Naive B cell (primary cell): ENCODE data around the gene CANT1. TPM values are rescaled to one million over a fixed set of nuclear protein-coding genes. Genes with fewer than 3 reads are reported as not detected.

Experiments
- ATAC-seq, 2 donors: fragments of 150-1000 bp; cut with Tn5 transposase; 2 replicates each; pipeline ENCODE4 v1.10.0; 2021; ENCODE audit warnings: low read depth in 2 of 2, mild to moderate bottlenecking in 2 of 2, moderate library complexity in 2 of 2
- DNase-seq: peaks from one replicate; pipeline ENCODE4 v3.0.0; 2022
- H3K27ac Mint-ChIP-seq, 6 donors: one replicate each; pipeline ENCODE4 v1.8.0; 2020 to 2022; ENCODE audit warnings: mild to moderate bottlenecking in 6 of 6, mixed read lengths in 6 of 6, moderate library complexity in 5 of 6, inconsistent platforms in 2 of 6
- H3K27me3 Mint-ChIP-seq, 3 donors: one replicate each; pipeline ENCODE4 v1.8.0; 2021 to 2022; ENCODE audit warnings: mixed read lengths in 3 of 3, mild to moderate bottlenecking in 1 of 3
- H3K36me3 Mint-ChIP-seq, 2 donors: one replicate each; pipeline ENCODE4 v1.8.0; 2020 to 2022; ENCODE audit warnings: mixed read lengths in 2 of 2, inconsistent platforms in 1 of 2, mild to moderate bottlenecking in 1 of 2
- H3K4me1 Mint-ChIP-seq, 3 donors: one replicate each; pipeline ENCODE4 v1.8.0; 2020 to 2022; ENCODE audit warnings: mixed read lengths in 3 of 3, inconsistent platforms in 1 of 3, mild to moderate bottlenecking in 1 of 3, moderate library complexity in 1 of 3
- H3K4me3 Mint-ChIP-seq, 8 donors: one replicate each; pipeline ENCODE4 v1.8.0; 2020 to 2022; ENCODE audit warnings: mild to moderate bottlenecking in 8 of 8, mixed read lengths in 8 of 8, moderate library complexity in 8 of 8, inconsistent platforms in 2 of 8
- H3K9me3 Mint-ChIP-seq, 7 donors: one replicate each; pipeline ENCODE4 v1.8.0; 2020 to 2022; ENCODE audit warnings: mixed read lengths in 7 of 7, mild to moderate bottlenecking in 5 of 7, inconsistent platforms in 2 of 7, moderate library complexity in 1 of 7
- polyA plus RNA-seq, 6 donors: library from polyadenylated mRNA; unstranded; fragments of 300-500 nt; fragmentation: Illumina TruSeq; gene quantifications; one replicate each; pipeline ENCODE4 v1.2.3, GENCODE V29; 2021; ENCODE audit warnings: low read depth in 6 of 6

CANT1 gene
- polyA plus RNA-seq, 6 donors from 2014 or later: 3.7 to 9.7 (median 6.0) TPM

DNA sequence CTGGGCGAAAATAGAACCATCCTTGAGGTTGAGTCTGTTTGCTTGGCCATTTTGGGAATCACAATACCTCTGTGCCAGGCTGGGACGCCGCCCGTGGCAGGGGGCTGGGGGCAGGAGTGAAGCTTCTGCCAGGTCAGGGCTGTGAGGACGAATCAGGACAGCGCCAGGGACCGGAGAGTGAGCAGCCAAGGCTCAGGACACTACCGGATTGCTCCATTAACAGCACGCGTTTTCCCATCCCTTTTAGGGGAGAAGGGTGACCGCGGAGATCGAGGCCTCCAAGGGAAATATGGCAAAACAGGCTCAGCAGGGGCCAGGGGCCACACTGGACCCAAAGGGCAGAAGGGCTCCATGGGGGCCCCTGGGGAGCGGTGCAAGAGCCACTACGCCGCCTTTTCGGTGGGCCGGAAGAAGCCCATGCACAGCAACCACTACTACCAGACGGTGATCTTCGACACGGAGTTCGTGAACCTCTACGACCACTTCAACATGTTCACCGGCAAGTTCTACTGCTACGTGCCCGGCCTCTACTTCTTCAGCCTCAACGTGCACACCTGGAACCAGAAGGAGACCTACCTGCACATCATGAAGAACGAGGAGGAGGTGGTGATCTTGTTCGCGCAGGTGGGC is 37.8 kb upstream of the CANT1 start:
- H3K4me1 Mint-ChIP-seq: peaks cover 0 to 12% (median 6%) of the 10 kb centered on the region in 3 donors
- H3K9me3 Mint-ChIP-seq: peaks cover 0 to 5% (median 0%) of the 10 kb centered on the region in 7 donors
- H3K4me3 Mint-ChIP-seq: no peak overlapping the region
- no peaks in the 10 kb centered on the region for H3K36me3 Mint-ChIP-seq
- H3K27ac Mint-ChIP-seq: no peak overlapping the region
- ATAC-seq (no peak), DNase-seq (no peak)
- peaks cover 18 to 51% (median 49%) of the 10 kb centered on the region in 3 donors for H3K27me3 Mint-ChIP-seq

DNA sequence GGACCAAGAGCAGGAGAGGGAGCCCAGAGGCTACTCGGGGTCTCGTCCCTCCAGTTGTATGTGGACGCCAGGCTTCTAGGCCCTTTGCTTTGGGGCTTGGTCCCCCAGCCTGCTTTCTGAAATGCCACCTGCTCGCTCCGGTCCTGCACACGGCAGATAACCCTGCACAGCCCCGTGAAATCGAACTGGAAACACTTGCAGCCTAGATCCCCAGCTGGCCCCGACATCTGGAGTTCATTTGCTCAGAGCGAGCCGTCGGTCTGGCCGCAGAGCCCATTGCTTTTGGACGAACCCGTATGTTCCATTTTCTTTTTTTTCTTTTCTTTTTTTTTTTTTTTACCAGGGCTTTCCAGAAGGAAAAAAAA is 37.3 kb upstream of the CANT1 start:
- Mint-ChIP-seq H3K27ac (no peak overlapping the region), H3K9me3 (peaks cover 0 to 1% (median 0%) of the 10 kb centered on the region in 7 donors), H3K4me1 (peaks cover 0 to 12% (median 6%) of the 10 kb centered on the region in 3 donors), H3K4me3 (no peak overlapping the region), H3K36me3 (no peaks in the 10 kb centered on the region), H3K27me3 (peaks cover 18 to 51% (median 45%) of the 10 kb centered on the region in 3 donors)
- DNase-seq: no peak
- ATAC-seq: no peak

DNA sequence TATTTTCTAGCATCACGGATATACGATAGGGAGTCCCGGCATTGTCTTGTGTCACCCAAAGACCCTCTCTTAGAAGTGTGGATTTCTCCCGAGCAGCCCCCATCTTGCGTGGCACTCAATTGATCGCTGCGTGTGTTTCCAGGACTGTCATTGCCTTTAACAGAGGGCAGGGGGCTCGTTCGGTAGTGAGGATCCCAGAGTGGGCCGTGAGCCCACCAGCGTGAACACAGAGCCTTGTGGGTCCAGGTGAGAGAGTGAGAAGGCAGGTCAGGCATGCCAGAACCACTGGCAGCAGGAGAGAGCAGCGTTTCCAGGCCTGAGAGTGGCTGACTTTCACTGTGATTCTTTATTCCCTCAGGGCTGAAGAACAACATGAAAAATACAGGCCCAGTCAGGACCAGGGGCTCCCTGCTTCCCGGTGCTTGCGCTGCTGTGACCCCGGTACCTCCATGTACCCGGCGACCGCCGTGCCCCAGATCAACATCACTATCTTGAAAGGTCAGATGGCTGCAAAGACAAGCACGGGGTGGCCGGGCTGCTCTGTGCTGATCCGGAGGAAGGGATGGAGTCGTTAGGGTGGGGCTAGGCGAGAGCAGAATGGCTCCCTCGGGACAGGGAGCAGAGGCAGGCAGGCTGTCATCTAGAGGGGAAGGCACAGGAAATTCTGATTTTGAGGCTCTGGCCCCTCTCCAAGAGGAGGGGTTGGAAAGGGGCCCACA is 36.8 kb upstream of the CANT1 start:
- H3K27me3 Mint-ChIP-seq: peaks cover 18 to 51% (median 43%) of the 10 kb centered on the region in 3 donors
- no peaks in the 10 kb centered on the region for H3K9me3 Mint-ChIP-seq
- H3K4me3 Mint-ChIP-seq: no peak overlapping the region
- H3K4me1 Mint-ChIP-seq: peaks cover 0 to 12% (median 6%) of the 10 kb centered on the region in 3 donors
- no peaks in the 10 kb centered on the region for H3K36me3 Mint-ChIP-seq
- no peak for ATAC-seq
- H3K27ac Mint-ChIP-seq: no peak overlapping the region
- DNase-seq: no peak

DNA sequence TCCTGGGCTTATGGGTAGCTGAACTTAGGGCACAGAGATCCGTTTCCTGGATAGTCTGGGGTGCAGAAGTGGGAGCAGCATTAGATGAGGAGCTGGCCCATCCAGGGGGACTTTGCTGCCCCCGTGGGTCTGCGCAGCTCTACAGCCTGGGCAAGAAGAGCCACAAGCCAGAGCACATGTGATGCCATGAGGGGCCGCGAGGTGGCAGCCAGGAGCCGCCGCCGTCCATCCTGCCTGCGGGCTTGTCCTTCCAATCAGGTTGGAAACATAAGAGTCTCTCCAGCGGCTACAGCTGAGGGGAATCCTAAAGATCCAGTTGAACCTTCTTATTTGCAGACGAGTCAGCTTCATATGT is 36.3 kb upstream of the CANT1 start:
- peaks cover 18 to 45% (median 38%) of the 10 kb centered on the region in 3 donors for H3K27me3 Mint-ChIP-seq
- H3K36me3 Mint-ChIP-seq: no peaks in the 10 kb centered on the region
- peak; percentile 42 to 62 for ATAC-seq
- peak; percentile 52 for DNase-seq
- H3K9me3 Mint-ChIP-seq: no peaks in the 10 kb centered on the region
- no peak overlapping the region for H3K27ac Mint-ChIP-seq
- no peak overlapping the region for H3K4me3 Mint-ChIP-seq
- H3K4me1 Mint-ChIP-seq: peaks cover 0 to 12% (median 6%) of the 10 kb centered on the region in 3 donors

DNA sequence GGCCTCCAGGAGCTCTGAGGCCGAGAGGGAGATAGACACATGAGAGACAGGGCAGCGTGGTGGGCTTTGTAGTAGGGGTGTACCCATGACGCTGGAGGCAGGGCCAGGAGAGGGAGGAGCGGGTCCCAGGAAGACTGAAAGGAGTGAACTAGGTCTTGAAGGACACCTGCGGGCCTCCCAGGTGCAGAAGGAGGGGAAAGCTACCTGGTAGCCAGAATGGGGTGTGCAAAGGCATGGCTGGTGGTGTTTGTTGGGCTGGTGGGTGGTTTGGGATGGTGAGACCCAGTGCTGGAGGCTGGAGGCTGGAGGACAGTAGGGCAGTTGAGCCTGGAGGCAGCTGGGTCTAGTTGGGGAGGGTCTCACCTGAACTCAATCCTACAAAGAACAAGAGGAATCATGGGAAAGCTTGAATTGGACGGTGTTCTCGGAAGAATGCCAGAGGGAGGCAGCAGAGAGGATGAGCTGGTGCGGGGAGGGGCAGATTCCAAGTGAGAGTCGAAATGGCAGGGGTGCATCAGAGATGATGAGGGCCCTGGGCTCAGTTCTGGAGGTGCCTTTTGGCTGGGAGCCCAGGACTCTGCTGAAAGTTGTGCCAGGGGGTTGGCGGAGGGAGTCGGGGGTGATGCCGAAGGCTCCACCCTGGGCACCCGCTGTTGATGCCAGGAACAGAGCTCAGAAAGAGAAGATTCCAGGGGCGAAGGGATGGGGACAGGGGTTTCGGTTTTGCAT is 35.6 kb upstream of the CANT1 start:
- H3K27me3 Mint-ChIP-seq: peaks cover 18 to 40% (median 34%) of the 10 kb centered on the region in 3 donors
- ATAC-seq (no peak), DNase-seq (no peak)
- H3K9me3 Mint-ChIP-seq: no peaks in the 10 kb centered on the region
- no peaks in the 10 kb centered on the region for H3K36me3 Mint-ChIP-seq
- no peak overlapping the region for H3K27ac Mint-ChIP-seq
- no peak overlapping the region for H3K4me3 Mint-ChIP-seq
- peaks cover 0 to 12% (median 6%) of the 10 kb centered on the region in 3 donors for H3K4me1 Mint-ChIP-seq

DNA sequence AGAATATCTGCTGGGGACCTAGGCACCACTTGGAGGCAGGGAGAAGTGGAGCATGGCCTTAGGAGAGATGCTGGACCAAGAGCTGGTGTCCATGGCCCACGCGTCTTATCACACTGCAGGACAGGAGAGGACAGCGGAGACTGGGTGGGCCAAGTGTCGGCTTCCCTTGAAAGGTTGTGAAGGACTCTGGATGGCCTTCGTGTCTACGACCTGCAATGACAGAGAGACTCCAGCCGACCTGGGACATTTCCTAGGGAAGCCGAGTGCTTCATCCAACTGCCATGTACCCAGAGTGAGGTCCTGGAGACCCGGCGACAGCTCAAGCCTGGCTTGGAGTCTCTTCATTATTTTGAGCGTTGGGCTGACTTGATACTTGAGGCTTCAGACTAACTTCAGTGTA is 34.9 kb upstream of the CANT1 start:
- no peak for ATAC-seq
- H3K4me1 Mint-ChIP-seq: peaks cover 0 to 11% (median 6%) of the 10 kb centered on the region in 3 donors
- DNase-seq: no peak
- no peak overlapping the region for H3K4me3 Mint-ChIP-seq
- H3K27ac Mint-ChIP-seq: no peak overlapping the region
- no peaks in the 10 kb centered on the region for H3K9me3 Mint-ChIP-seq
- H3K36me3 Mint-ChIP-seq: no peaks in the 10 kb centered on the region
- peaks cover 18 to 35% (median 32%) of the 10 kb centered on the region in 3 donors for H3K27me3 Mint-ChIP-seq

DNA sequence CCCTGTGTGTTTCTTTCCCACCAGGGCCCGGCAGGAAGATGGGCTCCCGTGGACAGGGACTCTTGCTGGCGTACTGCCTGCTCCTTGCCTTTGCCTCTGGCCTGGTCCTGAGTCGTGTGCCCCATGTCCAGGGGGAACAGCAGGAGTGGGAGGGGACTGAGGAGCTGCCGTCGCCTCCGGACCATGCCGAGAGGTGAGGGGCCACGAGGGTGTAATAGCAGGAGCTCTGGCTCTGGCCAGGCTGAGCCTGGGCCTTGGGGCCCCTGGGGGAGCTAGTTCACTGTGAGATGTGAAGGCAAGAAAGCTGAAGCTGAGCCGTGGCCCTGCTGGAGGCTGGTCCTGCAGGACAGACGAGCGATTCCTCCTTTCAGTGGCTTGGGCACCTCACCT is 34.4 kb upstream of the CANT1 start:
- Mint-ChIP-seq H3K9me3 (no peaks in the 10 kb centered on the region), H3K27me3 (peaks cover 18 to 35% (median 28%) of the 10 kb centered on the region in 3 donors), H3K4me3 (no peak overlapping the region), H3K36me3 (no peaks in the 10 kb centered on the region), H3K4me1 (peaks cover 0 to 10% (median 6%) of the 10 kb centered on the region in 3 donors), H3K27ac (no peak overlapping the region)
- DNase-seq: no peak
- no peak for ATAC-seq

DNA sequence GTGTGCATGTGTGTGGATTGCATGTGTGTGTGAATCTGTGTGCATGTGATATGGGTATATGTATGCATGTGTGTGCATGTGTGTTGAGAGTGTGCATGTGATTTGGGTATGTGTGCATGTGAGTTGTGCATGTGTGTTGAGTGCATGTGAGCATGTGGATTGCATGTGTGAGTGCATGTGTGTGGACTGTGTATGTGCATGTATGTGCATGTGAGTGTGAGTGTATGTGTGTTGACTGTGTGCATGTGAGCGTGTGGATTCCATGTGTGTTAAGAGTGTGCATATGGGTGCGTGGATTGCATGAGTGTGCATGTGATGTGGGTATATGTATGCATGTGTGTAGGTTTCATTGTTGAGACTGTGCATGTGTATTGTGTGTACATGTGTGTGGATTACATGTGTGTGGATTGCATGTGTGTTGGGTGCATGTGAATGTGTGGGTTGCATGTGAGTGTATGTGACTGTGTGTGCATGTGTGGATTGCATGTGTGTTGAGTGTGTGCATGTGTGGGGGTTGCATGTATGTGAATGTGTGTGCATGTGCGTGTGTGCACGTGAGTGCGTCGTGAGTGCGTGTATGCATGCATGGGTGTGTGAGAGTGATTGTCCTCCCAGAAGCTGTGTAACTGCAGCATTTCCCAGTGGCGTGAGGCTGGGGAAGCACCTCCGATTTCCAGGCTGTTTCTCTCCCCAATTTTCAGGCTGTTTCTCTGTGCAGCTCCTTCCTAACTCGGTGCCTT is 33.8 kb upstream of the CANT1 start:
- H3K27ac Mint-ChIP-seq: peak overlapping the region in 1 of 6 donors; percentile 21
- peaks cover 0 to 10% (median 6%) of the 10 kb centered on the region in 3 donors for H3K4me1 Mint-ChIP-seq
- DNase-seq (no peak), ATAC-seq (no peak)
- peaks cover 18 to 35% (median 28%) of the 10 kb centered on the region in 3 donors for H3K27me3 Mint-ChIP-seq
- H3K9me3 Mint-ChIP-seq: no peaks in the 10 kb centered on the region
- no peaks in the 10 kb centered on the region for H3K36me3 Mint-ChIP-seq
- no peak overlapping the region for H3K4me3 Mint-ChIP-seq

DNA sequence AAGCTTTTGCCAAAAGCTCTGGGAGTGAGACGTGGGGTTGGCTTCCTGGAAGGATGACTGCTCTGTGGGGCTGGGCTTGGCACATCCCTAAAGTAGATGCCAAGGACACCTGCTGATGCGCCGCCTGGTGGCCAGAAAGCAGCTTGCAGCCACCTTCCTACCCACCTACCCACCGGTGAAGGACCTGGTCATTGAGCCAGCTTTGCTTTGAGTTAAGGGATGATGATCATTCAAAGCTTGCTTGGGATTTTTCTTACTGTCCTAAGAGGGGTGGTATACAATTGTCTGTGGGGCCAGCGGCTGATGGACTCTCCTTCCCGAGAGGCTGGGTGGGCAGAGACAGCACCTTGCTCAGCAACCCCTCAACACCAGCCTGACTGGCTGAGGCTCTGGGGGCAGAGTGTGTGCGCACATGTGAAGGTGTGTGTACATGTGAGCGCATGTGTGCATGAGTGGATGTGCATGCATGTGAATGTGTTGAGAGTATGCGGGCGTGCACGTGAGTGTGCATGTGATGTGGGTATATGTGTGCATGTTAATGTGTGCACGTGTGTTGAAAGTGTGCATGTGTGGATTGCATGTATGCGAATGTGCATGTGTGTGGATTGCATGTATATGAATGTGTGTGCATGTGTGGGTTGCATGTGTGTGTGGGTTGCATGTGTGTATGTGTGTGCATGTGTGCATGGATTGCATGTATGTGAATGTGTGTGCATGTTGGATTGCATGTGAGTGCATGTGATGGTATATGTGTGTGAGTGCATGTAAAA is 33.0 kb upstream of the CANT1 start:
- DNase-seq: peak; percentile 42
- peaks cover 0 to 10% (median 6%) of the 10 kb centered on the region in 3 donors for H3K4me1 Mint-ChIP-seq
- H3K27me3 Mint-ChIP-seq: peaks cover 18 to 35% (median 28%) of the 10 kb centered on the region in 3 donors
- H3K4me3 Mint-ChIP-seq: no peak overlapping the region
- ATAC-seq: peak in 1 of 2 donors; percentile 67
- H3K36me3 Mint-ChIP-seq: no peaks in the 10 kb centered on the region
- peak overlapping the region in 1 of 6 donors; percentile 21 for H3K27ac Mint-ChIP-seq
- no peaks in the 10 kb centered on the region for H3K9me3 Mint-ChIP-seq

DNA sequence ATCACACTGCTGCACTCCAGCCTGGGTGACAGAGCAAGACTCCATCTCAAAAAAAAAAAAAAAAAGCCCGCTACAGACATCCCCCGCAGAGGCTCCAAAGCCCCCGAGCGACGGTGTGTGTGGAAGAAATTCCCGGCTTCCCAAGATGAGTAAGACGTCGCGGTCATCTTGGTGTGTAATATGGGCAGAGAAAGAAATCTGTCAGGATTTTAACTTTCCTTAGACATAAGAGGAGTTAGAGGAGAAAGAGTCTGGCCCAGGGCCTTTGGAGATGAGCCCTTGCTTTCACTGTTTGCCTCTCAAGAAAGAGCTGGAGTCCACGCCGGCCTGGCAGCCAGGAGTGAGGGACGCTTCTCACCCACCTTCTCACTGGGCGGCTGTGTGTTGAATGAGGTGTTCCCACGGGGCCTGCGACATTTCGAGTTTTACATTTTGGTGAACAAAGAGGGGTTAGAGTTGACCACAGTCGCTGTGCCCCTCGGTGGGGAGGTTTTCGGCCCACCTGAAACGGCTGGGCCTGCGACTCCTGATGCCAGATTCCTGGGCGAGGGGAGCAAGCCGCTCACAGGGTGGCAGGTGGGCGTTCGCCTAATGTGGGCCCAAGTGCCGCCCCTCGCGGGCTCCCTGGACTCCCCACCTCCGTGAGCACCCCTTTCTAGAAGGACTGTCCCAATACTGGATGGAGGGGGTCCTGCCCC is 32.3 kb upstream of the CANT1 start:
- Mint-ChIP-seq H3K36me3 (no peaks in the 10 kb centered on the region), H3K4me3 (no peak overlapping the region), H3K9me3 (no peaks in the 10 kb centered on the region), H3K27ac (no peak overlapping the region), H3K27me3 (peaks cover 18 to 35% (median 28%) of the 10 kb centered on the region in 3 donors), H3K4me1 (peaks cover 0 to 10% (median 6%) of the 10 kb centered on the region in 3 donors)
- ATAC-seq (no peak), DNase-seq (no peak)

DNA sequence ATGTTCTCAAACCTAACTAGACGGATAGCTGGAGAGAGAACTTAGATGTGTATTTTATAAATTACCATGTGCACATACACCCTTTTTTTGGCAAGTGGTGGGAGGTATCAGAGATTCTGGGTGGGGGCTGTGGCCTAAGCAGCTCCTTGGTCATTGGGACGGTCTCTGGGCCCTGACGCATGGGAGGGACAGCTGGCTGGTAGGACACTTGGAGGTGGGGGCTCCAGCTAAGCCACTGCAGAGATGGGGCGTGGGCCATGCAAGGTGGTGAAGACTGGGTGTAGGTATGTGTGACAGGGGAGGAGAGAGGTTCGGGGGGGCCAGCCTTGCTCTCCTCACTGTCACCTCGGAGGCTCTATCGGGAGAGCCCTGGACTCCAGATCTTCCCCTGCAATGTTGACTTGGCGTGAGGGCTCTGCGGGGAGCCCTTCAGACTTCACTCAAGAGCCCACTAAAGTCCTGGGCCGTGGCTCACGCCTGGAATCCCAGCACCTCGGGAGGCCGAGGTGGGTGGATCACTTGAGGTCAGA is 31.5 kb upstream of the CANT1 start:
- no peak for ATAC-seq
- Mint-ChIP-seq H3K27me3 (peaks cover 18 to 30% (median 22%) of the 10 kb centered on the region in 3 donors), H3K27ac (no peak overlapping the region), H3K36me3 (no peaks in the 10 kb centered on the region), H3K4me1 (peaks cover 0 to 10% (median 6%) of the 10 kb centered on the region in 3 donors), H3K4me3 (no peak overlapping the region), H3K9me3 (no peaks in the 10 kb centered on the region)
- no peak for DNase-seq

DNA sequence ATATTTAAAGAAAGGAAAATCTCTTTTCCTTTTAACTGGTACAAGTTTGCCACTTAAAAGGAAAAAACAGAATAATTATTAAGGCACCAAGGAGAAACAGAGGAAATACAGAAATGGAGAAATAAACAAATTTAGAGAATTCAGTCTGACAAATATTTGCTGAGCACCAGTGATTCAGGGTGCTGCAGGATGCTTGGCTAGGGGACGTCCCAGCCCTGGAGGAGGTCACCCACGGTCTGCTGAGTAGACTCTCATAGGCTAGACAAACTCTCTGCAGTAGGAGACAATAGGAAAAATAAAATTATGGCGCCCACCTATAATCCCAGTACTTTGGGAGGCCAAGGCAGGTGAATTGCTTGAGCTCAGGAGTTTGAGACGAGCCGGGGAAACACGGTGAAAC is 30.3 kb upstream of the CANT1 start:
- no peaks in the 10 kb centered on the region for H3K36me3 Mint-ChIP-seq
- ATAC-seq (no peak), DNase-seq (no peak)
- no peak overlapping the region for H3K4me3 Mint-ChIP-seq
- peaks cover 0 to 6% (median under 1%) of the 10 kb centered on the region in 3 donors for H3K4me1 Mint-ChIP-seq
- peak overlapping the region in 1 of 6 donors; percentile 33 for H3K27ac Mint-ChIP-seq
- H3K27me3 Mint-ChIP-seq: peaks cover 8 to 18% (median 10%) of the 10 kb centered on the region in 3 donors
- no peaks in the 10 kb centered on the region for H3K9me3 Mint-ChIP-seq
